K562 (cell line): ENCODE measurements around the gene ERC2. TPM values are rescaled to one million over a fixed set of nuclear protein-coding genes. Genes with fewer than 3 reads are reported as not detected.

Experiments
- ATAC-seq: fragments of 200-7000 bp; cut with Tn5 transposase; 3 replicates; pipeline ENCODE4 v1.9.1; 2020; ENCODE audit warnings: moderate library complexity
- BruUV-seq: library from RNA; stranded (reverse); fragments of 400-500 nt; replicated peaks from 2 replicates; lab custom pipeline; 2021; lab: Mats Ljungman, UMichigan
- CTCF ChIA-PET: fragments of 300-600 bp; formaldehyde crosslinking; extraction: SDS; loops from one replicate; lab custom pipeline; 2021; ENCODE audit warnings: low intra/inter-chr PET ratio; lab: Yijun Ruan, JAX
- POLR2A ChIA-PET: fragments of 300-600, 350-650 bp; sonication (Branson Sonifier 250); formaldehyde crosslinking; extraction: SDS; loops from one replicate; lab custom pipeline; 2021; ENCODE audit warnings: antibody characterized with exemption, inconsistent platforms; lab: Yijun Ruan, JAX
- DNase-seq, 4 experiments: peaks; one replicate each; pipeline versions ENCODE4 v3.0.0 to v3.0.0-alpha.2; 2011 to 2018; ENCODE audit warnings: low spot score in 3 of 4, mixed read lengths in 3 of 4; ENCODE audit errors: extremely low read depth in 1 of 4
- FAIRE-seq: peaks from 2 replicates; lab custom pipeline; 2011; peaks lifted over from hg19 to GRCh38; lab: Jason Lieb, UNC
- H2AFZ ChIP-seq: 2 replicates; pipeline ENCODE4 v1.6.0; 2011; ENCODE audit warnings: low read depth, low read length, control low read depth, inconsistent platforms
- H3K27ac ChIP-seq: fragments of 200-600 bp; 3 replicates; pipeline ENCODE4 v1.8.0; 2011; ENCODE audit warnings: low read depth, mild to moderate bottlenecking, control low read depth, inconsistent platforms, low read length, moderate library complexity, mixed read lengths; ENCODE audit errors: extremely low read depth
- H3K27me3 ChIP-seq, 2 experiments: fragments of 300-600 bp in 1 of 2; 2 replicates in 1 of 2; 3 replicates in 1 of 2; pipeline versions ENCODE4 v1.6.0 to v1.8.0; 2011; ENCODE audit warnings: inconsistent platforms in 2 of 2, low read length in 2 of 2, mild to moderate bottlenecking in 1 of 2, mixed read lengths in 1 of 2, moderate library complexity in 1 of 2; ENCODE audit not compliant: control insufficient read depth in 2 of 2, insufficient read depth in 2 of 2
- H3K36me3 ChIP-seq: fragments of 300-600 bp; 3 replicates; pipeline ENCODE4 v1.8.0; 2011; ENCODE audit warnings: mild to moderate bottlenecking, low read length, inconsistent platforms; ENCODE audit not compliant: control insufficient read depth, insufficient read depth
- H3K4me1 ChIP-seq, 2 experiments: fragments of 200-600 bp in 1 of 2; replicated peaks in 1 of 2; 2 replicates in 1 of 2; 3 replicates in 1 of 2; pipeline versions ENCODE4 v1.5.1 to v1.8.0; 2011; ENCODE audit warnings: inconsistent platforms in 2 of 2, low read length in 2 of 2, mild to moderate bottlenecking in 1 of 2, mixed read lengths in 1 of 2, moderate library complexity in 1 of 2; ENCODE audit not compliant: control insufficient read depth in 2 of 2, insufficient read depth in 2 of 2
- H3K4me2 ChIP-seq: 2 replicates; pipeline ENCODE4 v1.6.1; 2011; ENCODE audit warnings: low read length, control low read depth, inconsistent platforms, mixed read lengths; ENCODE audit not compliant: insufficient read depth
- H3K4me3 ChIP-seq: fragments of 200-600 bp; sonication (generic), shearing (Covaris generic); 2 replicates; pipeline ENCODE4 v1.5.1; 2016; ENCODE audit warnings: control low read depth, inconsistent platforms
- H3K79me2 ChIP-seq: fragments of 200-600 bp; 3 replicates; pipeline ENCODE4 v1.8.0; 2011; ENCODE audit warnings: low read length, inconsistent platforms; ENCODE audit not compliant: control insufficient read depth, insufficient read depth
- H3K9ac ChIP-seq, 2 experiments: 2 replicates each; pipeline versions ENCODE4 v1.6.0 to v1.6.1; 2011; ENCODE audit warnings: low read depth in 2 of 2, low read length in 2 of 2, control low read depth in 1 of 2, inconsistent platforms in 1 of 2, mild to moderate bottlenecking in 1 of 2, mixed read lengths in 1 of 2; ENCODE audit not compliant: insufficient read depth in 1 of 2
- H3K9me1 ChIP-seq: one replicate; pipeline ENCODE4 v1.6.0; 2011; ENCODE audit warnings: inconsistent platforms, mild to moderate bottlenecking, low read length, moderate library complexity; ENCODE audit not compliant: control insufficient read depth, insufficient read depth
- H3K9me3 ChIP-seq: replicated peaks from 2 replicates; pipeline ENCODE4 v1.5.1; 2011; ENCODE audit warnings: low read depth, low read length, inconsistent platforms; ENCODE audit not compliant: control insufficient read depth, insufficient read depth
- H4K20me1 ChIP-seq: replicated peaks from 2 replicates; pipeline ENCODE4 v1.6.1; 2011; ENCODE audit warnings: low read length, inconsistent platforms, mixed read lengths; ENCODE audit not compliant: control insufficient read depth, insufficient read depth
- BCOR ChIP-seq: fragments of 450-650 bp; IDR thresholded peaks from 2 replicates; pipeline ENCODE4 v1.6.1; 2016
- E2F3 ChIP-seq: fragments of 250-450 bp; sonication (Bioruptor Pico); IDR thresholded peaks from 2 replicates; pipeline ENCODE4 v1.4.0; 2020; ENCODE audit warnings: mild to moderate bottlenecking
- GTF2B ChIP-seq: IDR thresholded peaks from 2 replicates; pipeline ENCODE4 v1.6.1; 2011; ENCODE audit not compliant: insufficient read length; ENCODE audit errors: extremely low read depth
- NELFE ChIP-seq: IDR thresholded peaks from 2 replicates; pipeline ENCODE4 v1.6.1; 2011; ENCODE audit warnings: mild to moderate bottlenecking; ENCODE audit not compliant: insufficient read depth, insufficient read length
- POLR2AphosphoS5 ChIP-seq: IDR thresholded peaks from 2 replicates; pipeline ENCODE4 v1.6.1; 2011; ENCODE audit warnings: mild to moderate bottlenecking, low read depth, low read length, moderate library complexity; ENCODE audit not compliant: control insufficient read depth, insufficient read depth
- RNF2 ChIP-seq: sonication (generic); IDR thresholded peaks from 2 replicates; pipeline ENCODE4 v1.6.1; 2016
- SRF ChIP-seq, 2 experiments: fragments of 250-450, 450-650 bp in 1 of 2; sonication (Bioruptor Pico) in 1 of 2; sonication (generic) in 1 of 2; formaldehyde crosslinking; IDR thresholded peaks; 2 replicates each; pipeline versions ENCODE4 v1.5.0 to v1.5.1; 2020 to 2022; ENCODE audit warnings: mild to moderate bottlenecking in 1 of 2, missing genetic modification reagents in 1 of 2
- U2AF1 ChIP-seq: fragments of 200-400 bp; formaldehyde crosslinking; optimal IDR thresholded peaks from 2 replicates; pipeline ENCODE3; 2017; ENCODE audit warnings: mild to moderate bottlenecking, low read depth, low read length, moderate library complexity
- ZNF124 ChIP-seq: sonication (generic); formaldehyde crosslinking; IDR thresholded peaks from 2 replicates; pipeline ENCODE4 v1.8.1; 2022; ENCODE audit warnings: missing genetic modification reagents
- ZNF551 ChIP-seq: fragments of 250-450 bp; sonication (Bioruptor Pico); IDR thresholded peaks from 2 replicates; pipeline ENCODE4 v1.5.0; 2021; ENCODE audit warnings: mild to moderate bottlenecking, moderate library complexity
- ZNF766 ChIP-seq: fragments of 200-800 bp; sonication (Bioruptor generic); conservative IDR thresholded peaks from 2 replicates; pipeline ENCODE4 v1.6.1; 2016; ENCODE audit warnings: missing genetic modification characterization, missing compliant biosample characterization
- ZNF780A ChIP-seq: fragments of 250-450 bp; sonication (Bioruptor Pico); IDR thresholded peaks from 2 replicates; pipeline ENCODE4 v1.5.0; 2021; ENCODE audit warnings: mild to moderate bottlenecking
- WGBS: fragments of 100-300 bp; shearing (Covaris generic); methylation state at CpG from one replicate; pipeline ENCODE4 v1.1.6; 2016; ENCODE audit warnings: low coverage, mixed read lengths; ENCODE audit not compliant: insufficient coverage; ENCODE audit errors: missing lambda C conversion rate; 5-methylcytosine and 5-hydroxymethylcytosine counted together
- in situ Hi-C: fragments of 300-500 bp; cut with MboI; formaldehyde crosslinking; loops from 4 replicates; pipeline ENCODE4 v1.15.0; 2018; ENCODE audit warnings: inconsistent platforms, mixed read lengths
- intact Hi-C: fragments of 100-400 bp; cut with micrococcal nuclease; formaldehyde crosslinking; loops from 2 replicates; pipeline ENCODE4 v1.14.2; 2022
- polyA plus RNA-seq, 8 experiments: library from polyadenylated mRNA; depleted of rRNA in 4 of 8; stranded (reverse) in 5 of 8; unstranded in 3 of 8; fragments of >200 nt; fragmentation: Nextera tagmentation in 2 of 8; fragmentation: Illumina TruSeq in 1 of 8; extraction: Ambion mirVana in 2 of 8; extraction: Trizol in 1 of 8; gene quantifications; 2 replicates each; pipeline versions ENCODE4 v1.2.1 to v1.2.3, GENCODE V29; 2011 to 2014; ENCODE audit warnings: inconsistent platforms in 1 of 8, missing spikeins in 1 of 8
- total RNA-seq, 7 experiments: library from RNA; depleted of rRNA in 6 of 7; stranded (reverse); fragments of >200 nt in 6 of 7; fragmentation: Illumina TruSeq in 2 of 7; extraction: Trizol in 2 of 7; gene quantifications; 2 replicates each; pipeline versions ENCODE4 v1.2.1 to v1.2.3, GENCODE V29; 2011 to 2021; ENCODE audit warnings: low replicate concordance in 1 of 7
- TF ChIP-seq, protein P1 (sequence below): fragments of 450-650 bp; IDR thresholded peaks from 2 replicates; pipeline ENCODE4 v1.6.1; 2016; ENCODE audit warnings: low read depth
- TF ChIP-seq, protein P2 (sequence below): fragments of 250-450 bp; sonication (Bioruptor Pico); IDR thresholded peaks from 2 replicates; pipeline ENCODE4 v1.8.0; 2021; ENCODE audit warnings: moderate library complexity, mild to moderate bottlenecking, inconsistent platforms

Gene ERC2
- total and polyA plus RNA-seq, 9 of the 15 experiments (the other 6 are each of a cell fraction or from before 2014, with no cell fraction given): 0.04 to 0.18 (median 0.07) TPM; not detected in 2

DNA sequence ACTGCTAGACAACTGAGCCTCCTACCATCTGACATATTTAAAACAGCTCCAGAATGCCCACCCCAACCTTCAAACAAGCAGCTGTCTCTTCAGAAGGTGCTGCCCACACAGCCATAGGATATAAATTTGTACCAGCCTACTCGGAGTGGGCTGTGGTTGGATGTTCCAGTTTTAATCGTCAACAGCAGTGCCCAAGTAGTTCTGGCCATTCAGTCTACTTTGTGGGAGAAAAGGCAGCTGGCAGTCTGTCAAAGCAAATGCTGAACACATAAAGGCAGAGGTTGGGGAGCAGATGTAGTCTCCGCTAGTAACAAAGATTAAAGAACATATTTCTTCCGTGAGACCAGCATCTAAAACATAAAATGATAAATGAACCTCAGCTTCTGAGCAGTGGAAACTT is 15.9 kb upstream of the ERC2 start:
- 0% methylated on average over 4 of the region's 4 CpGs for WGBS
- no TSS peak for BruUV-seq
- ATAC-seq (no peak), DNase-seq (no peak), FAIRE-seq (no peak)
- Histone ChIP-seq H3K9me1 (no peaks in the 10 kb centered on the region), H3K27ac (no peak overlapping the region), H4K20me1 (no peaks in the 10 kb centered on the region), H2AFZ (no peak overlapping the region), H3K79me2 (no peaks in the 10 kb centered on the region), H3K4me1 (no peaks in the 10 kb centered on the region), H3K9me3 (no peaks in the 10 kb centered on the region), H3K36me3 (no peaks in the 10 kb centered on the region), H3K4me3 (no peak overlapping the region), H3K27me3 (no peaks in the 10 kb centered on the region; a peak in 1 of 5 replicates), H3K4me2 (no peak overlapping the region), H3K9ac (no peak overlapping the region)
- ChIA-PET CTCF (no interaction called here), POLR2A (no interaction called here)
- in situ Hi-C loops (no loop called here), intact Hi-C loops (no loop called here)
- TF ChIP-seq NELFE: no peak
- no peak for TF ChIP-seq ZNF780A (CRISPR knock-in tag)
- TF ChIP-seq ZNF124 (CRISPR knock-in tag): no peak
- TF ChIP-seq SRF (CRISPR knock-in tag; IDR thresholded peaks at IDR 0.05): no peak
- no peak for TF ChIP-seq ZNF551 (CRISPR knock-in tag)
- TF ChIP-seq, protein P1, sequence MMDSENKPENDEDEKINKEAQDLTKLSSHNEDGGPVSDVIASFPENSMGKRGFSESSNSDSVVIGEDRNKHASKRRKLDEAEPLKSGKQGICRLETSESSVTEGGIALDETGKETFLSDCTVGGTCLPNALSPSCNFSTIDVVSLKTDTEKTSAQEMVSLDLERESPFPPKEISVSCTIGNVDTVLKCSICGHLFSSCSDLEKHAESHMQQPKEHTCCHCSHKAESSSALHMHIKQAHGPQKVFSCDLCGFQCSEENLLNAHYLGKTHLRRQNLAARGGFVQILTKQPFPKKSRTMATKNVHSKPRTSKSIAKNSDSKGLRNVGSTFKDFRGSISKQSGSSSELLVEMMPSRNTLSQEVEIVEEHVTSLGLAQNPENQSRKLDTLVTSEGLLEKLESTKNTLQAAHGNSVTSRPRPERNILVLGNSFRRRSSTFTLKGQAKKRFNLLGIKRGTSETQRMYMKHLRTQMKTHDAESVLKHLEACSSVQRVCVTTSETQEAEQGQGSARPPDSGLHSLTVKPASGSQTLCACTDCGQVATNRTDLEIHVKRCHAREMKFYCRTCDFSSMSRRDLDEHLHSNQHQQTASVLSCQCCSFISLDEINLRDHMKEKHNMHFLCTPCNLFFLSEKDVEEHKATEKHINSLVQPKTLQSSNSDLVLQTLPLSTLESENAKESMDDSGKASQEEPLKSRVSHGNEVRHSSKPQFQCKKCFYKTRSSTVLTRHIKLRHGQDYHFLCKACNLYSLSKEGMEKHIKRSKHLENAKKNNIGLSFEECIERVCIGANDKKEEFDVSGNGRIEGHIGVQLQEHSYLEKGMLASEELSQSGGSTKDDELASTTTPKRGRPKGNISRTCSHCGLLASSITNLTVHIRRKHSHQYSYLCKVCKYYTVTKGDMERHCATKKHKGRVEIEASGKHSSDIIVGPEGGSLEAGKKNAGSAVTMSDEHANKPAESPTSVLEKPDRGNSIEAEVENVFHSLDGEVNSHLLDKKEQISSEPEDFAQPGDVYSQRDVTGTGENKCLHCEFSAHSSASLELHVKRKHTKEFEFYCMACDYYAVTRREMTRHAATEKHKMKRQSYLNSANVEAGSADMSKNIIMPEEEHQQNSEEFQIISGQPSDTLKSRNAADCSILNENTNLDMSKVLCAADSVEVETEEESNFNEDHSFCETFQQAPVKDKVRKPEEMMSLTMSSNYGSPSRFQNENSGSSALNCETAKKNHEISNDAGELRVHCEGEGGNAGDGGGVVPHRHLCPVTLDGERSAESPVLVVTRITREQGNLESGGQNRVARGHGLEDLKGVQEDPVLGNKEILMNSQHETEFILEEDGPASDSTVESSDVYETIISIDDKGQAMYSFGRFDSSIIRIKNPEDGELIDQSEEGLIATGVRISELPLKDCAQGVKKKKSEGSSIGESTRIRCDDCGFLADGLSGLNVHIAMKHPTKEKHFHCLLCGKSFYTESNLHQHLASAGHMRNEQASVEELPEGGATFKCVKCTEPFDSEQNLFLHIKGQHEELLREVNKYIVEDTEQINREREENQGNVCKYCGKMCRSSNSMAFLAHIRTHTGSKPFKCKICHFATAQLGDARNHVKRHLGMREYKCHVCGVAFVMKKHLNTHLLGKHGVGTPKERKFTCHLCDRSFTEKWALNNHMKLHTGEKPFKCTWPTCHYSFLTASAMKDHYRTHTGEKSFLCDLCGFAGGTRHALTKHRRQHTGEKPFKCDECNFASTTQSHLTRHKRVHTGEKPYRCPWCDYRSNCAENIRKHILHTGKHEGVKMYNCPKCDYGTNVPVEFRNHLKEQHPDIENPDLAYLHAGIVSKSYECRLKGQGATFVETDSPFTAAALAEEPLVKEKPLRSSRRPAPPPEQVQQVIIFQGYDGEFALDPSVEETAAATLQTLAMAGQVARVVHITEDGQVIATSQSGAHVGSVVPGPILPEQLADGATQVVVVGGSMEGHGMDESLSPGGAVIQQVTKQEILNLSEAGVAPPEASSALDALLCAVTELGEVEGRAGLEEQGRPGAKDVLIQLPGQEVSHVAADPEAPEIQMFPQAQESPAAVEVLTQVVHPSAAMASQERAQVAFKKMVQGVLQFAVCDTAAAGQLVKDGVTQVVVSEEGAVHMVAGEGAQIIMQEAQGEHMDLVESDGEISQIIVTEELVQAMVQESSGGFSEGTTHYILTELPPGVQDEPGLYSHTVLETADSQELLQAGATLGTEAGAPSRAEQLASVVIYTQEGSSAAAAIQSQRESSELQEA: no peak
- no peak for TF ChIP-seq RNF2
- no peak for TF ChIP-seq E2F3 (CRISPR knock-in tag)
- TF ChIP-seq BCOR: no peak
- TF ChIP-seq, protein P2, sequence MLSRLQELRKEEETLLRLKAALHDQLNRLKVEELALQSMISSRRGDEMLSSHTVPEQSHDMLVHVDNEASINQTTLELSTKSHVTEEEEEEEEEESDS (CRISPR knock-in tag): no peak
- TF ChIP-seq GTF2B: no peak
- TF ChIP-seq U2AF1: no peak
- no peak for TF ChIP-seq ZNF766
- TF ChIP-seq POLR2AphosphoS5: no peak
